Type B pancreatic cell (in vitro differentiated cells): ENCODE data around the gene CCDC124. TPM values are rescaled to one million over a fixed set of nuclear protein-coding genes. Genes with fewer than 3 reads are reported as not detected.

Experiments used
- DNase-seq: peaks from one replicate; pipeline ENCODE4 v3.0.0; 2021; ENCODE audit warnings: mixed read lengths; ENCODE audit not compliant: unreplicated experiment; ENCODE audit errors: extremely low spot score
- H3K27ac Mint-ChIP-seq: 2 replicates; pipeline ENCODE4 v1.8.0; 2021; ENCODE audit warnings: mild to moderate bottlenecking, mixed read lengths
- H3K27me3 Mint-ChIP-seq: 2 replicates; pipeline ENCODE4 v1.8.0; 2021; ENCODE audit warnings: mixed read lengths
- H3K36me3 Mint-ChIP-seq: 2 replicates; pipeline ENCODE4 v1.8.0; 2021; ENCODE audit warnings: mixed read lengths
- H3K4me1 Mint-ChIP-seq: one replicate; pipeline ENCODE4 v1.8.0; 2021; ENCODE audit warnings: mixed read lengths; ENCODE audit not compliant: unreplicated experiment
- H3K4me3 Mint-ChIP-seq: 2 replicates; pipeline ENCODE4 v1.8.0; 2021; ENCODE audit warnings: mild to moderate bottlenecking, mixed read lengths
- H3K9me3 Mint-ChIP-seq: 2 replicates; pipeline ENCODE4 v1.8.0; 2021; ENCODE audit warnings: mixed read lengths
- total RNA-seq: library from RNA; stranded (reverse); gene quantifications from 2 replicates; pipeline ENCODE4 v1.2.1, GENCODE V29; 2021; ENCODE audit warnings: low replicate concordance
- TF ChIP-seq, protein P1 (sequence below): fragments of 200-600 bp; sonication (generic); conservative IDR thresholded peaks from 2 replicates; pipeline ENCODE4 v1.5.0; 2021; ENCODE audit warnings: antibody characterized with exemption, mild to moderate bottlenecking

Gene CCDC124
- total RNA-seq, 1 donor from 2014 or later = 90.9 TPM

- DNase-seq = no peak
- no peaks in the 10 kb centered on the region for H3K4me1 Mint-ChIP-seq
- H3K27ac Mint-ChIP-seq = no peak overlapping the region
- no peak overlapping the region for H3K4me3 Mint-ChIP-seq
- TF ChIP-seq, protein P1, sequence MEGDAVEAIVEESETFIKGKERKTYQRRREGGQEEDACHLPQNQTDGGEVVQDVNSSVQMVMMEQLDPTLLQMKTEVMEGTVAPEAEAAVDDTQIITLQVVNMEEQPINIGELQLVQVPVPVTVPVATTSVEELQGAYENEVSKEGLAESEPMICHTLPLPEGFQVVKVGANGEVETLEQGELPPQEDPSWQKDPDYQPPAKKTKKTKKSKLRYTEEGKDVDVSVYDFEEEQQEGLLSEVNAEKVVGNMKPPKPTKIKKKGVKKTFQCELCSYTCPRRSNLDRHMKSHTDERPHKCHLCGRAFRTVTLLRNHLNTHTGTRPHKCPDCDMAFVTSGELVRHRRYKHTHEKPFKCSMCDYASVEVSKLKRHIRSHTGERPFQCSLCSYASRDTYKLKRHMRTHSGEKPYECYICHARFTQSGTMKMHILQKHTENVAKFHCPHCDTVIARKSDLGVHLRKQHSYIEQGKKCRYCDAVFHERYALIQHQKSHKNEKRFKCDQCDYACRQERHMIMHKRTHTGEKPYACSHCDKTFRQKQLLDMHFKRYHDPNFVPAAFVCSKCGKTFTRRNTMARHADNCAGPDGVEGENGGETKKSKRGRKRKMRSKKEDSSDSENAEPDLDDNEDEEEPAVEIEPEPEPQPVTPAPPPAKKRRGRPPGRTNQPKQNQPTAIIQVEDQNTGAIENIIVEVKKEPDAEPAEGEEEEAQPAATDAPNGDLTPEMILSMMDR = no peak
- no peaks in the 10 kb centered on the region for H3K36me3 Mint-ChIP-seq
- H3K27me3 Mint-ChIP-seq = no peaks in the 10 kb centered on the region
- H3K9me3 Mint-ChIP-seq = no peaks in the 10 kb centered on the region
Measured at GRCh38 chr19:17988161-17988560, 55.3 kb downstream of the CCDC124 start.

DNA sequence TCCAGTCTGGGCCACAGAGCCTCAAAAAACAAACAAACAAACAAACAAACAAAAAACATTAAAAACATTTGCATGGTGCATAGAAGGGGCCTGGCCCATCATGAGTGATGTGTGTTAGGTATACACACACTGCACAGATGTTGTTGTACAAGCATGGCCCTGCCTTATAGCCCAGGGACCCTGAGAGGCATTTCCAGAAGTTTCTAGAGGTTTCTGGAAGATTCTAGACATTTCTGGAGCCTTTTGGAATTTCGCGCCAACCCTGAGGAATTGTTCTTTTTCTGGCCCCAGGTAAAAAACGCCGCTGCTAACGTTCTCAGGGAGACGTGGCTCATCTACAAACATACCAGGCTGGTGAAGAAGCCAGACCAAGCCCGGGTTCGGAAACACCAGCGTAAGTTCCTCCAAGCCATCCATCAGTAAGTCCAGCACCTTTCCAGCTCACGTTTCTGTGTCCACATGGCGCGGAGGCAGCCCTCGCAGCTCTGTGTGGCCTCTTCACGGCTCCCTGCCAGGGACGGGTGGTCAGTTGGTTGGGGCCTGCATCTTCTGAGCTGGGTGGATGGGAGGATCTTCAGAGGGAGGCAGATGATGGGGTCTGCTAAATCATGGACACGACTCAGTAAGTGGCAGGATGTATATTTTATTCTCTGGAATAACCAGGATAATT lies 56.7 kb downstream of the CCDC124 start:
- DNase-seq = no peak
- no peaks in the 10 kb centered on the region for H3K27me3 Mint-ChIP-seq
- TF ChIP-seq, protein P1 = no peak
- H3K4me1 Mint-ChIP-seq = no peaks in the 10 kb centered on the region
- H3K27ac Mint-ChIP-seq = no peak overlapping the region
- no peaks in the 10 kb centered on the region for H3K9me3 Mint-ChIP-seq
- no peak overlapping the region for H3K4me3 Mint-ChIP-seq
- H3K36me3 Mint-ChIP-seq = no peaks in the 10 kb centered on the region

DNA sequence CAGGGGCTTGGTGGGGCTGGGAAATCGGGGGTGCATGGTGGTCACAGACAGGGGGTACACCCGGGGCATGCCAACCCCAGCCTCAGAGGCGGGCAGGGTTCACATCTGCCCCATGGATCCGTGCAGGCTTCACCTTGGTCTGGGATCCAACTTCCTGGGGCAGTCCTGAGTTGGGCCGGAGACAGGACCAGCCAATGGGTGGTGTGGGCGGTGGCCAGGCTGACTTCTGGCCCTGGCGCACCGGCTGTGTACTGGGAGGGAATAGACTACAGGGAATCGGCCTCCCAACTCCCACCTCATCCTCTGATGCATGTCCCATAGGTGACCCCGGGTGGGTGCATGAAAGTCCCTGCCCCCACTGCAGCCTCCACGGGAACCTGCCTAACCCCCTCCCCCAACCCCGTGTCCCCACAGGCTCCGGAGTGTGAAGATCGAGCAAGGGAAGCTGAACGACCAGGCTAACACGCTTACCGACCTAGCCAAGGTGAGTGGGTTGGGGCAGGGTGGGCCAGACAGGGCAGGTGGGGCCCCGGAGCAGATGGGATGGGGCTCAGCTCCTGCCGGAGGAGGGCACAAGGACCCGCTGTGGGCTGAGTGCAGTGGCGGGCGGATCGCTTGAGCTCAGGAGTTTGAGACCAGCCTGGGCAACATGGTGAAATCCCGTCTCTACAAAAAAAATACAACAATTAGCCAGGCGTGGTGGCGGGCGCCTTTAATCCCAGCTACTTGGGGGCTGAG lies 60.4 kb downstream of the CCDC124 start:
- TF ChIP-seq, protein P1 = no peak
- DNase-seq = no peak
- no peak overlapping the region for H3K27ac Mint-ChIP-seq
- H3K27me3 Mint-ChIP-seq = no peaks in the 10 kb centered on the region
- H3K4me1 Mint-ChIP-seq = no peaks in the 10 kb centered on the region
- H3K9me3 Mint-ChIP-seq = no peaks in the 10 kb centered on the region
- no peaks in the 10 kb centered on the region for H3K36me3 Mint-ChIP-seq
- H3K4me3 Mint-ChIP-seq = no peak overlapping the region

Other genes starting within 250 kb of the CCDC124 start
- gene UNC13A, start 244.7 kb upstream of the CCDC124 start, total RNA-seq = 4.3 and 6.2 TPM in 2 replicates
- 87.1 and 93.6 TPM in 2 replicates for gene MAP1S, start 213.5 kb upstream of the CCDC124 start, total RNA-seq
- 2.5 and 4.4 TPM in 2 replicates for gene FCHO1, start 181.5 kb upstream of the CCDC124 start, total RNA-seq
- 12.3 and 22.6 TPM in 2 replicates for gene B3GNT3, start 137.9 kb upstream of the CCDC124 start, total RNA-seq
- gene INSL3, start 111.5 kb upstream of the CCDC124 start, total RNA-seq = not detected in 2 replicates
- gene JAK3, start 85.0 kb upstream of the CCDC124 start, total RNA-seq = 1.4 and 4.3 TPM in 2 replicates
- 2,506 and 2,537 TPM in 2 replicates for gene RPL18A, start 73.1 kb upstream of the CCDC124 start, total RNA-seq
- gene SLC5A5, start 61.1 kb upstream of the CCDC124 start, total RNA-seq = 0.75 and 2.3 TPM in 2 replicates
- 13.4 and 15.3 TPM in 2 replicates for gene KCNN1, start 34.1 kb downstream of the CCDC124 start, total RNA-seq
- gene ARRDC2, start 75.2 kb downstream of the CCDC124 start, total RNA-seq = 2.8 and 6.3 TPM in 2 replicates
- not detected in 2 replicates for gene IL12RB1, start 153.9 kb downstream of the CCDC124 start, total RNA-seq
- gene MAST3, start 164.8 kb downstream of the CCDC124 start, total RNA-seq = 11.0 and 14.1 TPM in 2 replicates
- 41.4 and 47.0 TPM in 2 replicates for gene PIK3R2, start 220.1 kb downstream of the CCDC124 start, total RNA-seq
- gene IFI30, start 240.8 kb downstream of the CCDC124 start, total RNA-seq = 20.2 and 22.8 TPM in 2 replicates